Suppressor macrophage treated with lipopolysaccharide for 1 hour (primary cell): Measurements from ENCODE around the gene TBC1D21.

Experiments used
- DNase-seq, 3 donors: peaks; one replicate each; pipeline ENCODE4 v3.0.0-alpha.2; 2020 to 2022

The TBC1D21 gene

GRCh38 chr15:73862276-73862675 lies 11.1 kb upstream of the TBC1D21 start:
- no peak for DNase-seq

DNA sequence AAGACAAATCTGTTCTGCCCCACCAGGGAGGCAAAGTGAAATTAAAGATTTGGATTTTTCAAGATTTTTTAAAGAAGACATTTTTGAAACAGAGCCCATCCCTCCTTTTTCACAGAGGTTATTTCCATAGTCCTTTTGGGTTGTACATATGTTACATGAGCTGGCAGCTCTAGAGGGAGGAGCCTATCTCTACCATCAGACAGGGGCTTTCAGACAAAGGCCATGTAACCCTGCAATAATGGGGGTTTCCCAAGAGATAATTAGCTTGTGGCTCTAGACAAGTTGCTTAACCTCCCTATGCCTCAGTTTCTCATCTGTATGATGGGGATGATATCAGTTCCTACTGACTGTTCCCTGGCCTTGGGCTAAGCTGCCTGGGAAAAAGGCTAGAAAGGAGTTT lies 8.0 kb upstream of the TBC1D21 start:
- DNase-seq: no peak

DNA sequence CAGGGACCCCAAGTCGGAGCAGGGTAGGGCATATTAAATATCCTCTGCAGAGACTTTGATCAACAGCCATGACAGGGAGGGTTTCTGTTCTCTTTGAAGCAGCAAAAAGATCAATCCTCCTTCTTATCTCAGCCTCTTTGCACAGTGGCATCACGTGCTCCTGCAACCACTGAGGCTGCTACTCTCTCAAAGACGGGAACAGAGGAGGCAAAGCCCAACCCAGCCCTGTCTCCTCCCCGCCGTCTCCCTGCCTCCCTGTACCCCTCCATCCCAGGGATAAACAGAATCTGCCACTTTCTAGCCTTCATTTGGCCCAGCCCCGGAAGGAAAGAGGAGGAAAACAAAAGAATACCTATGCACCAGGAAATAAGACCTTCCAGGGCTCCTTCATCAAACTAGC lies 7.5 kb upstream of the TBC1D21 start:
- DNase-seq: no peak

DNA sequence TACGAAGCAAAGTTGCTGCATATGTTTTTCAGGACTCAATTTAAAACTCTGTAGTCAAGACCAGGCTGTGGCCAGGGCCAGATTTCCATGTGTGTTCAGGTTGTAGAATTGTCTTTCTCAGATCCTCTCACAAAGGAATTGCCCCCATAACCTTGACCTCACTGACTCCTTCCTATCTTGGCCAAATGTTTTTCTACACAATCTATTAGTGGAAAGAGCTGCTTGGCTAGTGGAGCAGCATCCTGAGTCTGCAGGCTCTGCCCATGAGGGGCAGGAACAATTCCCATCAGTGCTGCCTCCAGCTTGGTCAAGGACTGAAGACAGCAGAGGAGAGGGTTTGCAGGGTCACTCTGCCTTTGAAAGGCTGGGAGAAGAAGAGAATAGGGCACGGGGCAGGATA lies 6.9 kb upstream of the TBC1D21 start:
- no peak for DNase-seq

GRCh38 chr15:73866881-73867410 lies 6.4 kb upstream of the TBC1D21 start:
- no peak for DNase-seq

- no peak for DNase-seq
These were observed 5.9 kb upstream of the TBC1D21 start for GRCh38 chr15:73867426-73867825.

- DNase-seq: no peak
These were observed 5.4 kb upstream of the TBC1D21 start for GRCh38 chr15:73867956-73868355.

DNA sequence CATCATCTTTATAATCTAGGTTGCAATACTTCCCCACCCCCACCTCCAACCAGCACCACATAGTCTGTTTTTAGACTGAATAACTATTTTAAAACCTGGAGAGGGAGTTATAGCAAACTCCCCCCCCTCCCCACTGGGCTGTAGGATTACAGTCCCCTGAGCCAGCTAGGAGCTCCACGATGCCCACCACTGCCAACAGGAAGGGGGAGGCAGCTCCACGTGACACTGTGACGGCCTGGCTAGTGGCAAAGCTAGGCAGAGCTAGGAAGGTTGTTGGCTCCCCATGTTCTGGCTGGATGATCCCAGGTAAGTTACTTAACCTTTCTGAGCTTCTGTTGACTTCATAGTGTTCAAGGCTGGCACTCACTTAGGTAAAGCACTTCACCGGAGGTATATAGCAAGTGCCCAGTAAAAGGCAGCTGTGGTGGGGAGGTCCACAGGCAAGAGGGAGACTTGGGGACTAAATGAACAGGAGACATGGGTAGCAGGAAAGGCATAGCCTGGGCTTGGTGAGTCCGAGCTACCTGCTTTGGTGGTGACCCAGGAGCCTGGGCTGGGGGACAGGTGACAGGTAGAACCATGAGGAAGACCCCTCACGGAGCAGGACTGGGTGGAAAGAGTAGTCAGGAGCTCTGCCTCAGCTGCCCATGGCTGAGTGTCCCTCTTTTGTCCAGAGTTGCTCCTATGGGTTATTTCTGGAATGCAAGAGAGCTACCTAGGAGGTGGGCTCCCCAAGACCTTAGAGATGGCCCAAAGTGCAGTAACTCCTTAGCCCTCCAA lies 4.0 kb upstream of the TBC1D21 start:
- DNase-seq: no peak

DNA sequence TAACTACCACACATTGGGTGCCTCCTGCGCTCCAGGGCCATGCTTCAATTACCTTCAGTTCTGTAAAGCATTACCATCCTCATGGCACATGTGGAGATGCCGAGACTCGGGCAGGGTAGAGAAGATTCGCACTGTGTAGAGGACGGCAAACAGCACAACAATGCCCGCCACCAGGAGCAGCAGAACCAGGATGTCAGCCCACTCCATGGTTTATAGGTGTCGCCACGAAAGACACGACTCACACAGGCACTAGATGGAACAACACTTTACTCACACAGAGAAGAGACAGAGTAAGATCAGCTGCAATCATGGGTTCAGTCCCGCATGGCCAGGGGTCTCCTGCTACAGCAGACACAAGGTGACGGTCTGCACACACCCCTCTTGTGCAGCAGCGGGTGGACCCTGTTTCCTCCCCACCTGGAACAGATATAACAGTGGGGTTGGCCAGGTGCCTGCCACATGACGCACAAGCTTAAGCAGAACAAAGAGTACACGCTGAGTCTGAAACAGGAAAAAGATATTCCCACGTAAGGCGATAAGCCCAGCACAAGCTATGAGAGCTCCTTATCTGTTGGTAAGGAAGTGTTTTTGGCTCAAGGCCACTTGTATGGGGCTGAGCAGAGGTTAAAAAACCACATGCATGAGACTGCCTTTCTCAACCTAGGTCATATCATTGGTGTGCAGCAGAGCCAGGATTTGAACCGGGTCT lies 2.5 kb upstream of the TBC1D21 start:
- DNase-seq: no peak

DNA sequence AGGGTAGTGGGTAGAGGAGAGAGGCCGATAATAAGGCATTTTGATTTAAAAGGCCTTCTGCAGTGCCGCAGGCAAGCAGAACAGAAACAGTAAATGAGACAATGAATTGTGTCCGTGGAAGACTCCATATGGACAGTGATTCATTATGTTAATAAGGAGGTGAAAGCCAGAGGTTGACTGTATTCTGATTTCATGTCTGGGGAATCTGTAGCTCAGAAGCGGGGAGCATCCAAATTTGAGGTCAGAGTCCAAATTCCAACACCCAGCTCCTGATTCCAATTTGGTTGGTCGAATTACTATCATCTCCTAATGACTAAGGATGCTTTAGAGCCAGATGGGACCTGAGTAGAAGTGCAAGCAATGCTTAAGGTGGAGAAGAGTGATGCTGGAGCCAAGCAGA lies 1.0 kb upstream of the TBC1D21 start:
- DNase-seq: no peak

DNA sequence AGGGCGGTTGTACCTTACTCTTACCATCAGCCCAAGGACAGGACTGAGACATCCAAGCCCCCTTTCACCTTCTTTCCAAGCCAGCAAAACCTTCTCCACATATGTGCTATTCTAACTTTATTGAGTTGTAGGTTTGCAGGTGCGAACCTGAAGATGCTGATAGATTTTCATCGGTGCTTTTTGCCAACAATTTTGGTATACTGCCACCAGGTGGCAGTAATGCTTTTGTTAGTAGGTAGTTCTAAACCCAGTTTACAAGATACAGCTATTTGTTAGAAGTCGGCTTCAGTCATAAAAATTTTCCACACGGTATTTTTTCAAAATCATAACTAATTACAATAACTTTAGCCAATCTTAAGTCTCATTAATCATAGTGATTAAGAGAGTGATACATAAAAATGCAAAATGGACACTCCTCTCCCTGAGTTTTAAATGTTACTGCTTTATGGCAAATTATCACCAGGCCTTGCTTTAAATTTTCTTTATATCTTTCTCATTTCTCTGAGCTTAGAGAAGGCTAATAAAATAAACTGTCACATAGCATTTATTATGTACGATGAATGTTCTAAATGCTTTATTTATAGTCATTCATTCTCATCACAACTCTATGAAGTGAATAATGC lies 636 bp downstream of the TBC1D21 start:
- DNase-seq: peak; percentile 60 to 76 (median 70)

GRCh38 chr15:73879426-73879825 lies 6.1 kb downstream of the TBC1D21 start:
- no peak for DNase-seq

- DNase-seq: no peak
These were observed 8.4 kb downstream of the TBC1D21 start for GRCh38 chr15:73881579-73882320.

- no peak for DNase-seq
These were observed 9.5 kb downstream of the TBC1D21 start for GRCh38 chr15:73882761-73883419.

- no peak for DNase-seq
These were observed 10.8 kb downstream of the TBC1D21 start for GRCh38 chr15:73884159-73884558.

- no peak for DNase-seq
These were observed 12.8 kb downstream of the TBC1D21 start for GRCh38 chr15:73885954-73886700.

- no peak for DNase-seq
These were observed 13.5 kb downstream of the TBC1D21 start for GRCh38 chr15:73886717-73887345.

DNA sequence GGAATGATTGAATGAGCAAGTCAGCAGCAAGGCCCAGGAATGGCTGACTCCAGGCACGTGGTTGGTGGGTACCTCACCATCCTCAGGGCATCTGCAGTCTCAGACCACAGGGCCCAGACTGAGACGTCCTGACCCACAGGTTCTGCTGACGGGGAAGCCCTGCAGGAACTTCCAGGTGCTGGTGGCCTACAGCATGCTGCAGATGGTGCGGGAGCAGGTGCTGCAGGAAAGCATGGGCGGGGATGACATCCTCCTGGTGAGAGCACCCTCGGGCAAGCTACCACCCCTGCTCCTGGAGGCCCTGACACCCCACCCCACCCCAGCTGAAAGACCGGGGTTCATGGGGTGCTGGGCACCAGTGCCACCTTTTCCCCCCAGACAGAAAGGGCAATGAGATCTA lies 14.1 kb downstream of the TBC1D21 start:
- no peak for DNase-seq

DNA sequence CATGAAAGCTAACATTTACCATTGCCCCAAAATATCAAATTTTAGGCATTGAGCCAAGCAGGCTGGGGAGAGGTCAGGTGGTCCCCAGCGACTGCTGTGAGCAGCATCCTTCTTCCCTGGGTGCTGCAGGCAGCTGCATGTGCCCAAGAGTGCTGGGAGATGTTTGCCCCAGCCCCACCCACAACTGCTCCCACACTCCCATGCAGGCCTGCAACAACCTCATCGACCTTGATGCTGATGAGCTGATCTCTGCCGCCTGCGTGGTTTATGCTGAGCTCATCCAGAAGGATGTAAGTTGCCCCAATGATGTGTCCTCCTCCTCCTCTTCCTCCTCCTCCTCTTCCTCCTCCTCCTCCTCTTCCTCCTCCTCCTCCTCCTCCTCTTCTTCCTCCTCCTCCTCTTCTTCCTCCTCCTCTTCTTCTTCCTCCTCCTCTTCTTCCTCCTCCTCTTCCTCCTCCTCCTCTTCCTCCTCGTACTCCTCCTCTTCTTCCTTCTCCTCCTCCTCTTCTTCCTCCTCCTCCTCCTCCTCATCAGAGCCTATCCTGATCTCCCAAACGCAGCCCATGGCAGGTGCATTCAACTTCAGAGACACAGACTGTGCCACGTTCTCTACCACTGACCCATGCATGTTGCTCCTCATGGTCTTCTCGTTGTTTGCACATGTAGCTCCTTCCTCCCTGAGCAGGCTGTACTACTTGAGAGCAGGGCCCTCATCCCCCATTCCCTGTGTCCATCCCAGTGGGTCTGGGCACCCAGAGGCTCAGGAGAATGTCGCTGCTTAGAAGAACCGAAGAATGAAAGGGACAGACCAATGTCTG lies 15.1 kb downstream of the TBC1D21 start:
- DNase-seq: no peak

- no peak for DNase-seq
These were observed 15.8 kb downstream of the TBC1D21 start for GRCh38 chr15:73889053-73889761.
